ENCODE results near the gene RANGAP1. TPM values are rescaled to one million over a fixed set of nuclear protein-coding genes. Genes with fewer than 3 reads are reported as not detected.

Gene RANGAP1
- polyA plus RNA-seq, 1 donor (not counting 4 experiments of a cell fraction or from before 2014, with no cell fraction given): 85.9 TPM

- no peak for TF ChIP-seq CTCF (optimal IDR thresholded peaks at IDR 0.05 in 1 of 3, IDR thresholded peaks at IDR 0.05 in 1 of 3, conservative IDR thresholded peaks at IDR 0.05 in 1 of 3; ENCODE audit: extremely low read depth in 1 of 3, insufficient read depth in 2 of 3, low read length in 3 of 3)
- no peak for TF ChIP-seq EZH2 (IDR thresholded peaks at IDR 0.05; ENCODE audit: low read length)
- dilution Hi-C loops (cut with MboI; ENCODE audit: extremely low pct_ligation_motif_present, low sequenced_read_pairs): no loop called here
Observed at GRCh38 chr22:41203118-41203517, 82.9 kb downstream of the RANGAP1 start.

GRCh38 chr22:41201141-41201540 lies 84.8 kb downstream of the RANGAP1 start:
- Histone ChIP-seq H2AFZ (ENCODE audit: control insufficient read depth, low read length) (no peak overlapping the region), H3K9me3 (ENCODE audit: control insufficient read depth, low read depth, low read length) (no peaks in the 10 kb centered on the region)
- dilution Hi-C loops (cut with MboI; ENCODE audit: extremely low pct_ligation_motif_present, low sequenced_read_pairs): no loop called here

More at GRCh38 chr22:41203118-41203517, 82.9 kb downstream of the RANGAP1 start:
- Histone ChIP-seq H3K27ac (ENCODE audit: control insufficient read depth, insufficient read depth, low read length) (no peak overlapping the region), H4K20me1 (ENCODE audit: control insufficient read depth, extremely low read depth, insufficient read depth, low read length) (no peaks in the 10 kb centered on the region), H3K9me1 (ENCODE audit: control insufficient read depth, extremely low read depth, insufficient read depth, low read length) (no peaks in the 10 kb centered on the region), H3K9ac (ENCODE audit: control insufficient read depth, extremely low read depth, insufficient read depth, low read length) (no peak overlapping the region), H3K4me2 (ENCODE audit: control insufficient read depth, extremely low read depth, insufficient read depth, low read depth, low read length) (no peak overlapping the region), H3K4me1 (ENCODE audit: control insufficient read depth, extremely low read depth, insufficient read depth, low read length) (peaks cover 14% of the 10 kb centered on the region), H3K36me3 (ENCODE audit: control insufficient read depth in 2 of 2, extremely low read depth in 1 of 2, insufficient read depth in 2 of 2, low read length in 2 of 2) (no peaks in the 10 kb centered on the region), H3K79me2 (ENCODE audit: control insufficient read depth, insufficient read depth, low read length) (peaks cover 25% of the 10 kb centered on the region), H2AFZ (ENCODE audit: control insufficient read depth, low read length) (no peak overlapping the region), H3K9me3 (ENCODE audit: control insufficient read depth, low read depth, low read length) (no peaks in the 10 kb centered on the region), H3K27me3 (ENCODE audit: control insufficient read depth, extremely low read depth, insufficient read depth, low read length) (no peaks in the 10 kb centered on the region), H3K4me3 (ENCODE audit: control insufficient read depth in 2 of 3, extremely low read depth in 1 of 3, insufficient read depth in 2 of 3, low read depth in 1 of 3, low read length in 3 of 3) (no peak overlapping the region)
- FAIRE-seq (no peak), DNase-seq (ENCODE audit: low read depth, low spot score) (no peak)

GRCh38 chr22:41198027-41198580 lies 87.9 kb downstream of the RANGAP1 start:
- H2AFZ ChIP-seq (ENCODE audit: control insufficient read depth, low read length): peak overlapping the region; percentile 97
- H3K9me3 ChIP-seq (ENCODE audit: control insufficient read depth, low read depth, low read length): no peaks in the 10 kb centered on the region
- dilution Hi-C loops (cut with MboI; ENCODE audit: extremely low pct_ligation_motif_present, low sequenced_read_pairs): no loop called here
- no peaks in the 10 kb centered on the region for H3K36me3 ChIP-seq (ENCODE audit: control insufficient read depth in 2 of 2, extremely low read depth in 1 of 2, insufficient read depth in 2 of 2, low read length in 2 of 2)
- DNase-seq (ENCODE audit: low read depth, low spot score) (no peak), FAIRE-seq (no peak)
- H3K27ac ChIP-seq (ENCODE audit: control insufficient read depth, insufficient read depth, low read length): no peak overlapping the region
- peaks cover 17% of the 10 kb centered on the region for H3K4me1 ChIP-seq (ENCODE audit: control insufficient read depth, extremely low read depth, insufficient read depth, low read length)
- no peaks in the 10 kb centered on the region for H3K27me3 ChIP-seq (ENCODE audit: control insufficient read depth, extremely low read depth, insufficient read depth, low read length)
- H3K4me3 ChIP-seq (ENCODE audit: control insufficient read depth in 2 of 3, extremely low read depth in 1 of 3, insufficient read depth in 2 of 3, low read depth in 1 of 3, low read length in 3 of 3): peak overlapping the region; percentile 56 to 81 (median 75)
- H3K9ac ChIP-seq (ENCODE audit: control insufficient read depth, extremely low read depth, insufficient read depth, low read length): peak overlapping the region; percentile 64
- no peaks in the 10 kb centered on the region for H3K79me2 ChIP-seq (ENCODE audit: control insufficient read depth, insufficient read depth, low read length)
- H3K9me1 ChIP-seq (ENCODE audit: control insufficient read depth, extremely low read depth, insufficient read depth, low read length): no peaks in the 10 kb centered on the region
- no peaks in the 10 kb centered on the region for H4K20me1 ChIP-seq (ENCODE audit: control insufficient read depth, extremely low read depth, insufficient read depth, low read length)
- peak overlapping the region; percentile 96 for H3K4me2 ChIP-seq (ENCODE audit: control insufficient read depth, extremely low read depth, insufficient read depth, low read depth, low read length)
- TF ChIP-seq EZH2 (IDR thresholded peaks at IDR 0.05; ENCODE audit: low read length): no peak
- TF ChIP-seq CTCF (optimal IDR thresholded peaks at IDR 0.05 in 1 of 3, IDR thresholded peaks at IDR 0.05 in 1 of 3, conservative IDR thresholded peaks at IDR 0.05 in 1 of 3; ENCODE audit: extremely low read depth in 1 of 3, insufficient read depth in 2 of 3, low read length in 3 of 3): no peak

More at GRCh38 chr22:41201141-41201540, 84.8 kb downstream of the RANGAP1 start:
- Histone ChIP-seq H3K4me1 (ENCODE audit: control insufficient read depth, extremely low read depth, insufficient read depth, low read length) (peaks cover 21% of the 10 kb centered on the region), H3K27me3 (ENCODE audit: control insufficient read depth, extremely low read depth, insufficient read depth, low read length) (no peaks in the 10 kb centered on the region), H3K36me3 (ENCODE audit: control insufficient read depth in 2 of 2, extremely low read depth in 1 of 2, insufficient read depth in 2 of 2, low read length in 2 of 2) (no peaks in the 10 kb centered on the region), H3K9me1 (ENCODE audit: control insufficient read depth, extremely low read depth, insufficient read depth, low read length) (no peaks in the 10 kb centered on the region), H3K4me3 (ENCODE audit: control insufficient read depth in 2 of 3, extremely low read depth in 1 of 3, insufficient read depth in 2 of 3, low read depth in 1 of 3, low read length in 3 of 3) (no peak overlapping the region), H3K79me2 (ENCODE audit: control insufficient read depth, insufficient read depth, low read length) (peaks cover 10% of the 10 kb centered on the region), H3K4me2 (ENCODE audit: control insufficient read depth, extremely low read depth, insufficient read depth, low read depth, low read length) (no peak overlapping the region), H3K27ac (ENCODE audit: control insufficient read depth, insufficient read depth, low read length) (no peak overlapping the region), H4K20me1 (ENCODE audit: control insufficient read depth, extremely low read depth, insufficient read depth, low read length) (no peaks in the 10 kb centered on the region), H3K9ac (ENCODE audit: control insufficient read depth, extremely low read depth, insufficient read depth, low read length) (no peak overlapping the region)
- FAIRE-seq: no peak
- TF ChIP-seq EZH2 (IDR thresholded peaks at IDR 0.05; ENCODE audit: low read length): no peak
- no peak for DNase-seq (ENCODE audit: low read depth, low spot score)
